NCI-H2196 (cell line): ENCODE data around the gene TOR1AIP1.
"Not testable (repeated sequence)": the region's sequence is repeated elsewhere in the genome, so short reads cannot be mapped to it uniquely, and the experiment has no call there.

Experiments used
- DNase-seq: peaks from one replicate; lab custom pipeline; 2025; ENCODE audit not compliant: unreplicated experiment; lab: John Stamatoyannopoulos, UW

TOR1AIP1 gene

GRCh38 chr1:179937668-179938254 is 55.7 kb downstream of the TOR1AIP1 start:
- no peak for DNase-seq

GRCh38 chr1:179938752-179939151 is 56.7 kb downstream of the TOR1AIP1 start:
- DNase-seq = peak; percentile 6

GRCh38 chr1:179939941-179940340 is 57.9 kb downstream of the TOR1AIP1 start:
- no peak for DNase-seq

- DNase-seq = no peak
These were observed 59.4 kb downstream of the TOR1AIP1 start for GRCh38 chr1:179941454-179941853.

- DNase-seq = no peak
These were observed 68.6 kb downstream of the TOR1AIP1 start for GRCh38 chr1:179950651-179951050.

- DNase-seq = no peak
These were observed 69.5 kb downstream of the TOR1AIP1 start for GRCh38 chr1:179951383-179952144.

GRCh38 chr1:179952186-179952585 is 70.1 kb downstream of the TOR1AIP1 start:
- no peak for DNase-seq

- DNase-seq = peak; percentile 48
These were observed 71.9 kb downstream of the TOR1AIP1 start for GRCh38 chr1:179953974-179954492.

- peak; percentile 97 for DNase-seq
These were observed 72.6 kb downstream of the TOR1AIP1 start, which contains the start of gene CEP350 for GRCh38 chr1:179954493-179955286. TSS of gene CEP350 (plus strand) at chr1:179954810. CDS start at chr1:179986182, 31,372 bp downstream.

GRCh38 chr1:179955287-179955680 is 73.2 kb downstream of the TOR1AIP1 start:
- no peak for DNase-seq

- DNase-seq = no peak
These were observed 73.6 kb downstream of the TOR1AIP1 start for GRCh38 chr1:179955731-179956130.

- no peak for DNase-seq
These were observed 76.3 kb downstream of the TOR1AIP1 start for GRCh38 chr1:179958359-179958758.

GRCh38 chr1:179962168-179962567 is 80.1 kb downstream of the TOR1AIP1 start:
- DNase-seq = not testable (repeated sequence)

GRCh38 chr1:179966551-179966950 is 84.5 kb downstream of the TOR1AIP1 start:
- no peak for DNase-seq

GRCh38 chr1:179968284-179968993 is 86.4 kb downstream of the TOR1AIP1 start:
- DNase-seq = no peak

- DNase-seq = no peak
These were observed 87.2 kb downstream of the TOR1AIP1 start for GRCh38 chr1:179968994-179969919.
